Activated CD4-positive, alpha-beta memory T cell treated with anti-CD3 and anti-CD28 coated beads, Interleukin-2, amount 10 ng/mL, durations not matched to agents 7 days and 5 days (primary cell): ENCODE data around the gene FUT9. TPM values are rescaled to one million over a fixed set of nuclear protein-coding genes. Genes with fewer than 3 reads are reported as not detected.
"Not testable (repeated sequence)": the region's sequence is repeated elsewhere in the genome, so short reads cannot be mapped to it uniquely, and the experiment has no call there.

Experiments used
- CTCF ChIA-PET: fragments of 350-600 bp; sonication (Branson Sonifier 250); formaldehyde crosslinking; loops from one replicate; lab custom pipeline; 2021; ENCODE audit warnings: antibody characterized with exemption, inconsistent platforms; lab: Charles Lee
- POLR2A ChIA-PET: fragments of 350-600 bp; sonication (Branson Sonifier 250); formaldehyde crosslinking; loops from one replicate; lab custom pipeline; 2021; ENCODE audit warnings: antibody characterized with exemption; lab: Charles Lee
- DNase-seq: peaks from one replicate; pipeline ENCODE4 v3.0.0-alpha.2; 2020
- H3K27ac Mint-ChIP-seq: one replicate; pipeline ENCODE4 v1.8.0; 2021; ENCODE audit warnings: mild to moderate bottlenecking, mixed read lengths
- H3K27me3 Mint-ChIP-seq: one replicate; pipeline ENCODE4 v1.8.0; 2021; ENCODE audit warnings: mixed read lengths
- H3K36me3 Mint-ChIP-seq: one replicate; pipeline ENCODE4 v1.8.0; 2021; ENCODE audit warnings: low read depth, mixed read lengths
- H3K4me1 Mint-ChIP-seq: one replicate; pipeline ENCODE4 v1.8.0; 2021; ENCODE audit warnings: mixed read lengths
- H3K4me3 Mint-ChIP-seq: one replicate; pipeline ENCODE4 v1.8.0; 2021; ENCODE audit warnings: mild to moderate bottlenecking, mixed read lengths
- H3K9me3 Mint-ChIP-seq: one replicate; pipeline ENCODE4 v1.8.0; 2021; ENCODE audit warnings: mixed read lengths
- total RNA-seq, 2 experiments: library from RNA; stranded (reverse); gene quantifications; one replicate each; pipeline ENCODE4 v1.2.3, GENCODE V29; 2021

The FUT9 gene
- total RNA-seq, 2 experiments from 2014 or later: not detected

- H3K27me3 Mint-ChIP-seq: no peaks in the 10 kb centered on the region
- ChIA-PET CTCF (interaction anchor here (0.5 kb wide), 1 partner anchor 92 kb away, joined by 3 read pairs; no protein-coding TSS in a partner anchor), POLR2A (no interaction called here)
- no peaks in the 10 kb centered on the region for H3K4me1 Mint-ChIP-seq
- H3K9me3 Mint-ChIP-seq: no peaks in the 10 kb centered on the region
- H3K27ac Mint-ChIP-seq: no peak overlapping the region
- no peak overlapping the region for H3K4me3 Mint-ChIP-seq
- H3K36me3 Mint-ChIP-seq: no peaks in the 10 kb centered on the region
- no peak for DNase-seq
These were observed 196.3 kb downstream of the FUT9 start for GRCh38 chr6:96212066-96212465.

DNA sequence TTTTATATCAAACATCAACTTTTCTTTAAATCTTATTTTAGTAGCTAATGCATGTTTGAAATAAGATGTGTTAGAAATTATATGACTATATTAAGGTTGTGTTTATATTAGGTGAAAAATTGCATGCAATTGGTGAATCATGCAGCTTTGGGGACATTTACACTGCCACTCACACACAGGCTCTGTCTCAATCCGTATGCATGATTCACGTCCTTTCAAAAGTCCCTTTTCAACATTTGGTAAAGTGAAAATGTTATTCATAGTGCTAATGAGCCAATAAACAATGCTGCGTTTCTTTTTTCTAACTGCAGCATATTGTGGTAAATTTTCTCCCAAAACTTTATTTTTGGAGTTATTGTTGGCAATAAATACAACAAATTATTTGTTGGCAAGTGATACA lies 198.0 kb downstream of the FUT9 start:
- Mint-ChIP-seq H3K27me3 (no peaks in the 10 kb centered on the region), H3K4me1 (no peaks in the 10 kb centered on the region), H3K36me3 (no peaks in the 10 kb centered on the region), H3K27ac (no peak overlapping the region), H3K9me3 (no peaks in the 10 kb centered on the region), H3K4me3 (no peak overlapping the region)
- no peak for DNase-seq
- ChIA-PET POLR2A (no interaction called here), CTCF (no interaction called here)

DNA sequence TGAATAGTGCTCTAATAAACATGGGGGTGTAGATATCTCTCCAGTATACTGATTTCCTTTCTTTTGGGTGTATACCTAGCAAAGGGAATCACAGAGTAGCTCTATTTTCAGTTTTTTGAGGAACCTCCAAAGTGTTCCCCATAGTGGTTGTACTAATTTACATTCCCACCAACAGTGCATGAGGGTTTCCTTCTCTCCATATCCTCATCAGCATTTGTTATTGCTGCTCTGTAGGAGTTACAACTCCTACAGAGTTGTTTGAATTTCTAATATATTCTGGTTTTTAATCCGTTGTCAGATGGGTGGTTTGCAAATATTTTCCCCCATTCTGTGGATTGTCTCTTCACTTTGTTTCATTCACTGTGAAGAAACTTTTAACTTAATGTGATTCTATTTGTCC lies 207.9 kb downstream of the FUT9 start:
- CTCF ChIA-PET: no interaction called here
- peaks cover 2% of the 10 kb centered on the region for H3K9me3 Mint-ChIP-seq
- no peak for DNase-seq
- H3K36me3 Mint-ChIP-seq: no peaks in the 10 kb centered on the region
- no peak overlapping the region for H3K27ac Mint-ChIP-seq
- POLR2A ChIA-PET: no interaction called here
- no peak overlapping the region for H3K4me3 Mint-ChIP-seq
- H3K27me3 Mint-ChIP-seq: no peaks in the 10 kb centered on the region
- H3K4me1 Mint-ChIP-seq: no peaks in the 10 kb centered on the region

DNA sequence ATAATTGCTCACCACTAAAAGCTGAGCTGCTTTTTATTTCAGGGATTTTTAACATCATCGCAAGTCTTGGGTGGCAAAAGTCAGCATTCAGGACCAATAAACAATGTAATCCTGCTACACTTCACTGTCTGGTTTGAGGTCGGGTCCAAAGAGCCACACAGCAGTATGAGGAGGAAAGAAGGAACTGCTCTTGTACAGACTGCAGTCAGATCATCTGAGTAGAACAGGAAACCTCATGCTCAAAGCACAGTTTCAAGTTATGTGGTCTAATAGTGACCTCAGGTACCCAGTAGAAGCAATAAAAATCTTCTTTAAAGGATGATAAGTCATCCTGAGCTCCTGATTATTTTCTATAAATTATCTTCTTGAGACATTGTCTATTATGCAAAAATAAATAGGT lies 211.4 kb downstream of the FUT9 start:
- DNase-seq: no peak
- Mint-ChIP-seq H3K27me3 (no peaks in the 10 kb centered on the region), H3K36me3 (no peaks in the 10 kb centered on the region), H3K4me3 (no peak overlapping the region), H3K4me1 (no peaks in the 10 kb centered on the region), H3K9me3 (no peaks in the 10 kb centered on the region), H3K27ac (no peak overlapping the region)
- ChIA-PET CTCF (no interaction called here), POLR2A (no interaction called here)

DNA sequence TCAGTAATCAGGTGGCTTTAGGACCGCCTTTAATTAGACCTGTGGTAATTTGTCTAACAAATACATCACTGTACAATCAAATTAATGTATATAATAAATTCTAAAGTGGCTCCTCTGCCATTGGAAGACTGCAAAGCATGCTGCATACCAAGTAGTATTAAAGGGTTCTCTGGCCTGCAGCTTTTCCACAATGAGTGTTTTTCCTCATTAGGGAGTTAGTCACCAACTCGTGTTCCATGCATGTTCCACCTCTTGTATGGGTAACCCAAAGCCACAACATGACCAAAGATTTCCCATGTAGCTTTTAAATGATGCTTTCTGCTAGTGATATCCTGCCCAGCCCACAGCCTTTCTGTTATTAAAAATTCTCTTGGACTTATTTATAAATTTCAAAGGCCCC lies 218.7 kb downstream of the FUT9 start:
- CTCF ChIA-PET: interaction anchor here (1.0 kb wide), 1 partner anchor 20 kb away, joined by 3 read pairs; no protein-coding TSS in a partner anchor
- Mint-ChIP-seq H3K4me3 (no peak overlapping the region), H3K27ac (no peak overlapping the region), H3K27me3 (peaks cover 2% of the 10 kb centered on the region), H3K36me3 (no peaks in the 10 kb centered on the region), H3K4me1 (no peaks in the 10 kb centered on the region), H3K9me3 (no peaks in the 10 kb centered on the region)
- POLR2A ChIA-PET: no interaction called here
- no peak for DNase-seq

GRCh38 chr6:96235927-96236326 lies 220.2 kb downstream of the FUT9 start:
- POLR2A ChIA-PET: no interaction called here
- no peaks in the 10 kb centered on the region for H3K4me1 Mint-ChIP-seq
- H3K27ac Mint-ChIP-seq: no peak overlapping the region
- H3K4me3 Mint-ChIP-seq: no peak overlapping the region
- peaks cover 2% of the 10 kb centered on the region for H3K27me3 Mint-ChIP-seq
- no peaks in the 10 kb centered on the region for H3K9me3 Mint-ChIP-seq
- H3K36me3 Mint-ChIP-seq: no peaks in the 10 kb centered on the region
- CTCF ChIA-PET: no interaction called here
- no peak for DNase-seq

DNA sequence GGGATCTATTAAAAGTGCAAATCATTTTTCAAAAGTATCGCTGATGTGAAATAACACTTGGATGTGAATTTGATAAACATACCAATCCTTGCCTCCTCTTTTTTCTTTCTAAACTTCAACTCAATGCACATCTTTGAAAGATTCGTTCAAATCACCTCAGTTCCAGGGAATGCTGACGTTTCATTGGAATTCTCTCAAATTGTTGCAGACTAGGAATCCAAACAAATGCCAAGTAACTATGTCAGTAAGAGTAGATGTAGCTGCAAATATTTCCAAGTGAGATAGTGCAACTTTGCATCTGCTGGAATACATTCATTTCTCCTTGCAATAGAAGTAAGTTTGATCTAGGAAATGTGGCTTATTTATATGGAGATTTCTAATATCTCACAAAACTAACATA lies 220.7 kb downstream of the FUT9 start:
- ChIA-PET POLR2A (no interaction called here), CTCF (no interaction called here)
- no peaks in the 10 kb centered on the region for H3K9me3 Mint-ChIP-seq
- no peaks in the 10 kb centered on the region for H3K36me3 Mint-ChIP-seq
- peaks cover 2% of the 10 kb centered on the region for H3K27me3 Mint-ChIP-seq
- no peak overlapping the region for H3K4me3 Mint-ChIP-seq
- no peak for DNase-seq
- no peaks in the 10 kb centered on the region for H3K4me1 Mint-ChIP-seq
- H3K27ac Mint-ChIP-seq: no peak overlapping the region

DNA sequence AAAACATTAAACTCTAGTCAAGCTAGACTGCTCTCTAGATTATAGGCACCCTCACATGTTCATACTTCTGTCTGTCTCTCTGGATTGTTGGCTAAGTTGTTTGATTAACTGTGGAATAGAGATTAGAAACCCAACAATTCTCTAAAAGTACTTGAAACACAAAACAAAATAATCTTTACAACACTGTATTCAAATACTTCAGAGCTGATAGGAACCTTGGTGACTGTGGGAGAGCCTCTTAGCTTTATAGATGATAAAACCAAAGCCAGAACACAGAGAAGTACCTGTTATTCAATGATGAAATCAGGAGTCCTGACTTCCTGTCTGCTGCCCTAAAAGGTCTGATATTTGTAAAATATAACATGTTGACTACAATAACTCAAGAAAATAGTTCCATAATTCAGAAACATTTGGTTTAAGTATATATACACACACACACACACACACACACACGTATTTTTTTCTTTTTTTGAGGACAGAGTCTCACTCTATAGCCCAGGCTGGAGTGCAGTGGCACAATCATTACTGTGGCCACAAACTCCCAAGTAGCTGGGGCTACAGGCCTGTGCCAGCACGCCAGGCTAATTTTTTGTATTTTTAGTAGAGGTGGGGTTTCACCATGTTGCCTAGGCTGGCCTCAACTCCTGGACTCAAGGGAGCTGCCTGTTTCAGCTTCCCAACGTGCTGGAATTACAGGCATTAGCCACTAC lies 222.0 kb downstream of the FUT9 start:
- ChIA-PET POLR2A (no interaction called here), CTCF (no interaction called here)
- DNase-seq: no peak
- H3K4me1 Mint-ChIP-seq: no peaks in the 10 kb centered on the region
- H3K9me3 Mint-ChIP-seq: no peaks in the 10 kb centered on the region
- no peaks in the 10 kb centered on the region for H3K36me3 Mint-ChIP-seq
- peaks cover 2% of the 10 kb centered on the region for H3K27me3 Mint-ChIP-seq
- H3K4me3 Mint-ChIP-seq: no peak overlapping the region
- H3K27ac Mint-ChIP-seq: no peak overlapping the region

GRCh38 chr6:96246563-96246962 lies 230.8 kb downstream of the FUT9 start:
- Mint-ChIP-seq H3K36me3 (no peaks in the 10 kb centered on the region), H3K27me3 (no peaks in the 10 kb centered on the region), H3K27ac (no peak overlapping the region), H3K9me3 (no peaks in the 10 kb centered on the region), H3K4me1 (no peaks in the 10 kb centered on the region), H3K4me3 (no peak overlapping the region)
- POLR2A ChIA-PET: no interaction called here
- CTCF ChIA-PET: no interaction called here
- DNase-seq: no peak

- H3K27ac Mint-ChIP-seq: no peak overlapping the region
- H3K4me3 Mint-ChIP-seq: no peak overlapping the region
- H3K9me3 Mint-ChIP-seq: no peaks in the 10 kb centered on the region
- no peak for DNase-seq
- no peaks in the 10 kb centered on the region for H3K36me3 Mint-ChIP-seq
- CTCF ChIA-PET: no interaction called here
- POLR2A ChIA-PET: no interaction called here
- no peaks in the 10 kb centered on the region for H3K4me1 Mint-ChIP-seq
- H3K27me3 Mint-ChIP-seq: no peaks in the 10 kb centered on the region
These were observed 234.0 kb downstream of the FUT9 start for GRCh38 chr6:96249755-96250154.

DNA sequence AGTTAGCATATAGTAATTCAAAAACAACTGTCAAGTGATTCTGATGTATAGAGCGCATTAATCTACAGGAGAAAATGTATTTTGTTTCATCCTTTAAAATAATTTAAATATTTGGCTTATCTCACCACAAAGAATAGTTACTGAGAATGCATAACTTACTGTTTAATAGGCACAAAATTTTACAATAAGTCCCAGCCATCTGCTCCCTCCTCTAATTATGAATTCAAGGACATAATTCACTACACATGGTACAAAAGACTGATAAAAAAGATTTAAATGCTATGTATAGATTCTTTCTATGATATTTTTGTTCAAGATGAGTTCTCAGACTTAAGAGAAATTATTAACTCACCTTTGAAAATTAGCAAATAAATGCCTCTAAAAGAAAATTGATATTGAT lies 242.0 kb downstream of the FUT9 start:
- ChIA-PET POLR2A (no interaction called here), CTCF (no interaction called here)
- no peaks in the 10 kb centered on the region for H3K36me3 Mint-ChIP-seq
- H3K27ac Mint-ChIP-seq: no peak overlapping the region
- no peaks in the 10 kb centered on the region for H3K27me3 Mint-ChIP-seq
- H3K4me3 Mint-ChIP-seq: no peak overlapping the region
- no peaks in the 10 kb centered on the region for H3K9me3 Mint-ChIP-seq
- H3K4me1 Mint-ChIP-seq: no peaks in the 10 kb centered on the region
- DNase-seq: no peak

- CTCF ChIA-PET: not testable (repeated sequence)
These were observed 245.1 kb downstream of the FUT9 start for GRCh38 chr6:96260787-96261430.

More at GRCh38 chr6:96260787-96261430, 245.1 kb downstream of the FUT9 start:
- H3K9me3 Mint-ChIP-seq, H3K4me3 Mint-ChIP-seq, H3K36me3 Mint-ChIP-seq, DNase-seq, POLR2A ChIA-PET, H3K27ac Mint-ChIP-seq, H3K27me3 Mint-ChIP-seq, H3K4me1 Mint-ChIP-seq: not testable (repeated sequence)
